NCI-H748 (cell line): ENCODE results near the gene AMDHD2.
"Not testable (repeated sequence)": the region's sequence is repeated elsewhere in the genome, so short reads cannot be mapped to it uniquely, and the experiment has no call there.

Experiments used
- DNase-seq: peaks from one replicate; lab custom pipeline; 2025; ENCODE audit not compliant: unreplicated experiment; lab: John Stamatoyannopoulos, UW

Gene AMDHD2, protein sequence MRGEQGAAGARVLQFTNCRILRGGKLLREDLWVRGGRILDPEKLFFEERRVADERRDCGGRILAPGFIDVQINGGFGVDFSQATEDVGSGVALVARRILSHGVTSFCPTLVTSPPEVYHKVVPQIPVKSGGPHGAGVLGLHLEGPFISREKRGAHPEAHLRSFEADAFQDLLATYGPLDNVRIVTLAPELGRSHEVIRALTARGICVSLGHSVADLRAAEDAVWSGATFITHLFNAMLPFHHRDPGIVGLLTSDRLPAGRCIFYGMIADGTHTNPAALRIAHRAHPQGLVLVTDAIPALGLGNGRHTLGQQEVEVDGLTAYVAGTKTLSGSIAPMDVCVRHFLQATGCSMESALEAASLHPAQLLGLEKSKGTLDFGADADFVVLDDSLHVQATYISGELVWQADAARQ

DNA sequence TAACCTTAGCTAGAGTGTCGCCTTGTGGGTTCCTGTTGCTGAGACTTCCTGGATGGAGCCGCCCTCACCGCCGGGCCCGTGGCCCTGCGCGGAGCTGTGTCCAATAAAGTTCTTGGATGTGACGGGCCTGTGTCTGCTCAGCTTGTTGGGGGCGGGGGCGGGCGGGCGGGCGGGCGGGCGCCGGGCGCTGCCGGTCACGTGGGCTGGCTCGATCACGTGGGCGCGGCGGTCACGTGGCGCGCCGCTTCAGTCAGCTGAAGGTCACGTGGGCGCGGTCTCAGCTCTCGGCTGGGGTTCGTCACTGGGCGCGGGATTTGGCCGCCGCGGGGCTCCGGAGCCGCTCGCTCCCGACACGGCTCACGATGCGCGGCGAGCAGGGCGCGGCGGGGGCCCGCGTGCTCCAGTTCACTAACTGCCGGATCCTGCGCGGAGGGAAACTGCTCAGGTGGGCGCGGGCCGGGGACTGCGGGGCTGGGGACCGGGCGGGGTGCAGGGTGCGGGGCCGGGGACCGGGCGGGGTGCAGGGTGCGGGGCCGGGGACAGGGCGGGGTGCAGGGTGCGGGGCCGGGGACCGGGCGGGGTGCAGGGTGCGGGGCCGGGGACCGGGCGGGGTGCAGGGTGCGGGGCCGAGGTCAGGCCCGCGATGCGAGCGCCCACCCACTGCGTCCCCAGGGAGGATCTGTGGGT lies at the start of gene AMDHD2:
AMDHD2 (plus strand) TSS at position 275 of the 687 bp plus-strand sequence; CDS start at position 363, 88 bp downstream.
- DNase-seq = peak; percentile 85

DNA sequence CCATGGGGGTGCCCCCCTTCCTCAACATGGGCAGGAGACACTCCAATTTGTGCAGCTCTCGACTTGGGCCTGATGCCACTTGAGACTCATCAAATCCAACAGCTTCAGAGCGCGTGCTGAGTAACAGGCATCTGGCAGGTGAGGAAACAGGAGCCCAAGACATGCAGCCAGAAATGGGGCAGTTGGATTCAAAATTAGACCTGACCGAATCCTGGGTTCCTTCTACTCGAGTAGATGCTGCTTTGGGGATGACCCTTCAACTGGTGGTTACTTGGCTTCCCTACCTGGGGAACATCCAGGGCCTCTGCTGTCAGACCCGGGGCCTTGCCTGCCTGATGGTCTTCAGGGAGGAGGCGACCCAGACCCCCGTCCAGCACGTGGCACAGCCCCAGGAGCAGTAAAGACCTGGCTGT lies 49.6 kb upstream of the AMDHD2 start:
- DNase-seq = peak; percentile 12

DNA sequence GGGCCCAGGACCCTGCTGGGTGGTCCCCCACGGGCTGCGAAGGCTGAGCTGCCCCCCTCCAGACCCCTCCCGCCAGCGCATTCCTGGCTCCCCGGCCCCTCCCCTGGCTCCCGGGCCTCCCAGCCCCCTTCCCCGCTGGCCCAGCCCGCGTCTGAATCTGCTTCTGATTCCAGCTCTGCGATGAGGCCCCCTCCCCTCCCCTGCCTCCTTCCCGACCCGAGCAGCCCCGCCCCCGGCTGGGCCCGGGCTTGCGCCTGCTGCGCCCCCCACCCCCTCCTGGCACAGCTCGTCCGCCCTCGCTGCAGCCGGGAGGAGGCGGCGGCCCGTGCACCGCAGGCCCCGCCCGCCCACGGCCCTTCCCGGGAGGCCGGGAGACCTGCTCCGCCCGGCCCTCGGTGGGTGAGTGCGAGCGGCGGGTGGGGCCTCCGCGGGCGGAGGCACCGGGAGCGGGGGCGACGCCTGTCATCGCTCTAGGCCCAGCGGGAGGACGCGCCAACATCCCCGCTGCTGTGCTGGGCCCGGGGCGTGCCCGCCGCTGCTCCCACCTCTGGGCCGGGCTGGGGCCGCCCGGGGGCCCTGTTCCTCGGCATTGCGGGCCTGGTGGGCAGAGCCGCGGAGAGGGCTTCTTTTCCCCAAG lies 49.0 kb upstream of the AMDHD2 start, which contains the start of gene NTN3:
NTN3 (plus strand) TSS at position 282 of the 637 bp plus-strand sequence. CDS start 405 bp downstream, outside the sequence.
- DNase-seq = peak; percentile 36

DNA sequence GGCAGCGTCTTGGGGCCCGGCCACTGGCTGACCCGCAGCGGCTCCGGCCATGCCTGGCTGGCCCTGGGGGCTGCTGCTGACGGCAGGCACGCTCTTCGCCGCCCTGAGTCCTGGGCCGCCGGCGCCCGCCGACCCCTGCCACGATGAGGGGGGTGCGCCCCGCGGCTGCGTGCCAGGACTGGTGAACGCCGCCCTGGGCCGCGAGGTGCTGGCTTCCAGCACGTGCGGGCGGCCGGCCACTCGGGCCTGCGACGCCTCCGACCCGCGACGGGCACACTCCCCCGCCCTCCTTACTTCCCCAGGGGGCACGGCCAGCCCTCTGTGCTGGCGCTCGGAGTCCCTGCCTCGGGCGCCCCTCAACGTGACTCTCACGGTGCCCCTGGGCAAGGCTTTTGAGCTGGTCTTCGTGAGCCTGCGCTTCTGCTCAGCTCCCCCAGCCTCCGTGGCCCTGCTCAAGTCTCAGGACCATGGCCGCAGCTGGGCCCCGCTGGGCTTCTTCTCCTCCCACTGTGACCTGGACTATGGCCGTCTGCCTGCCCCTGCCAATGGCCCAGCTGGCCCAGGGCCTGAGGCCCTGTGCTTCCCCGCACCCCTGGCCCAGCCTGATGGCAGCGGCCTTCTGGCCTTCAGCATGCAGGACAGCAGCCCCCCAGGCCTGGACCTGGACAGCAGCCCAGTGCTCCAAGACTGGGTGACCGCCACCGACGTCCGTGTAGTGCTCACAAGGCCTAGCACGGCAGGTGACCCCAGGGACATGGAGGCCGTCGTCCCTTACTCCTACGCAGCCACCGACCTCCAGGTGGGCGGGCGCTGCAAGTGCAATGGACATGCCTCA lies 48.3 kb upstream of the AMDHD2 start:
- peak; percentile 20 for DNase-seq

DNA sequence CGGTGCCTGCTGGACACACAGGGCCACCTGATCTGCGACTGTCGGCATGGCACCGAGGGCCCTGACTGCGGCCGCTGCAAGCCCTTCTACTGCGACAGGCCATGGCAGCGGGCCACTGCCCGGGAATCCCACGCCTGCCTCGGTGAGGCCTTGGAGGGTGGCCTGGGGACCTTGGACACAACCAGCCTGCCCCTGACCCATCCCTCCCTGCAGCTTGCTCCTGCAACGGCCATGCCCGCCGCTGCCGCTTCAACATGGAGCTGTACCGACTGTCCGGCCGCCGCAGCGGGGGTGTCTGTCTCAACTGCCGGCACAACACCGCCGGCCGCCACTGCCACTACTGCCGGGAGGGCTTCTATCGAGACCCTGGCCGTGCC lies 47.7 kb upstream of the AMDHD2 start:
- no peak for DNase-seq

DNA sequence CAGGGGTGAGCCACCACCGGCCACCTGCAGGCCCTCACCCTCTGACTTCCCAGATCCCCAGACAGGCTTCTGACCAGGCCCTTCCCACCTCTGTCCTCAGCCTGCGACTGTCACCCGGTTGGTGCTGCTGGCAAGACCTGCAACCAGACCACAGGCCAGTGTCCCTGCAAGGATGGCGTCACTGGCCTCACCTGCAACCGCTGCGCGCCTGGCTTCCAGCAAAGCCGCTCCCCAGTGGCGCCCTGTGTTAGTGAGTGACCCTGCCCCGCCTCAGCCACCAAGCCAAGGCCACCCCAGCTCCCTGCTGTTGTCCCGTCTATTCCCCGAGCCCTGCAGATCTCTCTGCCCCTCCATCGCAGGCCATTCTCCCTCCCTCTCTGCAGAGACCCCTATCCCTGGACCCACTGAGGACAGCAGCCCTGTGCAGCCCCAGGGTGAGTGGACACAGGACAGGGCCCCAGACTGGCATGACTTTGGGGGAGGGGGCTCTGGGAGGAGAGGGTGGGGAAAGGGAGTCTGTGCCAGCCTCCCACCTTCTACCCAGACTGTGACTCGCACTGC lies 47.2 kb upstream of the AMDHD2 start:
- DNase-seq = no peak

DNA sequence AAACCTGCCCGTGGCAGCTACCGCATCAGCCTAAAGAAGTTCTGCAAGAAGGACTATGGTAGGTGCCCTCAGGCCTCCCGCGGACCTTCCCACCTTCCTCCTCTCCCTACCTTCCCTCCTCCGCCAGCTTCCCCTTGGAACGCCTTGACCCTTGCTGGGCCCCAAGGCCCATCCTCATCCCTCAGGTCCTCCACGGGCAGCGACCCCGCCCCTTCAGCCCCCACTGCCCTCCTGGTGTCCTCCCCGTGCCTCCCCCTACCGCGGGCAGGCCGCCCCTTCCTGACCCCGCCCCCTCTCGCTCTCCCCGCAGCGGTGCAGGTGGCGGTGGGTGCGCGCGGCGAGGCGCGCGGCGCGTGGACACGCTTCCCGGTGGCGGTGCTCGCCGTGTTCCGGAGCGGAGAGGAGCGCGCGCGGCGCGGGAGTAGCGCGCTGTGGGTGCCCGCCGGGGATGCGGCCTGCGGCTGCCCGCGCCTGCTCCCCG lies 46.7 kb upstream of the AMDHD2 start:
- DNase-seq = peak; percentile 27

DNA sequence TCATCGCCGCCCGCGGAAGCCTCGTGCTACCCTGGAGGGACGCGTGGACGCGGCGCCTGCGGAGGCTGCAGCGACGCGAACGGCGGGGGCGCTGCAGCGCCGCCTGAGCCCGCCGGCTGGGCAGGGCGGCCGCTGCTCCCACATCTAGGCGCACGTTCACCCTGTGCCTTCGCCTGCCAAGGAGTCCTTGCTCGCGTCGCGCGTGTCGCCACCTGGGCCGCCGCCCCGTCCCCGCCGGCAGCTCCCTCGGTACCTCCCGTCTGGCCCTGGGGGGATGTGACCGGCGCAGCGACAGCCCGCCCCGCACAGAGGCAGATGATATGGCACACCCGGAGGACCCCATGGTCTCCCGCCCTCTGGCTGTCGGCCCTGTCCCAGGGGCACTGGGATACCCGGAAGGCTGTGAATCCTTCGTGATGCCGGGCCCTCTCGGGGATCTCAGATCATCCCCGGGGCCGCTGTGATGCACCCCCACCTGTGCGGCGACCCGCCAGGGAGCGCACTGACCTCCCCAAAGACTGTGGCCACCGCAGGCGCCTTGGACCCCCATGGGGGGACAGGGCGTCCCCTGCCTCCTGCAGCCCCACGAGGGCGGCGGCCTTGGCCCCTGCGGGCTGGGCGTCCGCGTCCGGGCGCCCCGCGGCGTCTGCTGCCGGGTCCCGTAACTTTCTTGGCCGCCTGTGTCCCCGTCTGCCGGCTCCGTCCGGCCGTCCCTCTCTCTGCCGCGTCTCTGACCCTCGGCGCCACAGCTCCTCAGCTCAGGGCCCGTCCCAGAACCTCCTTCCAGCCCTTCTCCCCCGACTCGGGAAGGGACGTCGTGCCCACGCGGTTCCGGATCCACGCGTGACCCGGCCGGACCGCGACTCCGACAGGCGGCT lies 45.9 kb upstream of the AMDHD2 start:
- peak; percentile 42 for DNase-seq

DNA sequence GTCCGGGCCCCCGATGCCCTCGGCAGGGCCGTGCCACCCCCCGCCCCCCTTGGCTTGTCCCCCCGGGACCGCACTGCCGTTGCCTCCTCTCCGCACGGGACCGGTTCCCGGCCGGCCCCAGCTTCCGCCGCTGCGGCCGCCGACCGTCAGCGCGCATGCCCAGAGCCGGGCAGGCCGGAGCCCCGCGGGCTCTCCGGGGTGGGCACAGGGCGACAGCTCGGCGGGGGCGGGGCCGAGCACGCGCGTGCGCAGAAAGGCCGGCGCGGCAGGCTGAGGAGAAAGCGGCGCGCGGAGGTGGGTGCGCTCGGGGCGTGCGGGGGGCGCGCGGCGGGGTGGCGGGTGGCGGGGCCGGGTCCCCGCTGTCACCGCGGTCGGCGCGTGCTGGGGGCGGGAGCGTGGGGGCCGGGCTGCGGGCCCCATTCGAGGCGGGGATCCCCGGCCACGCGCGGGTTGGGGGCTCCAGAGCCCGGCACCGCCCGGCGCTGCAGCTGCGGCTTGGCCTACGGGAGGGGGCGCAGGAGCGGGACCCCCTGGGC lies 45.2 kb upstream of the AMDHD2 start, which contains the start of gene TBC1D24:
TBC1D24 (plus strand) TSS at position 251 of the 536 bp plus-strand sequence. CDS start 21,022 bp downstream, outside the sequence.
- DNase-seq = peak; percentile 78

DNA sequence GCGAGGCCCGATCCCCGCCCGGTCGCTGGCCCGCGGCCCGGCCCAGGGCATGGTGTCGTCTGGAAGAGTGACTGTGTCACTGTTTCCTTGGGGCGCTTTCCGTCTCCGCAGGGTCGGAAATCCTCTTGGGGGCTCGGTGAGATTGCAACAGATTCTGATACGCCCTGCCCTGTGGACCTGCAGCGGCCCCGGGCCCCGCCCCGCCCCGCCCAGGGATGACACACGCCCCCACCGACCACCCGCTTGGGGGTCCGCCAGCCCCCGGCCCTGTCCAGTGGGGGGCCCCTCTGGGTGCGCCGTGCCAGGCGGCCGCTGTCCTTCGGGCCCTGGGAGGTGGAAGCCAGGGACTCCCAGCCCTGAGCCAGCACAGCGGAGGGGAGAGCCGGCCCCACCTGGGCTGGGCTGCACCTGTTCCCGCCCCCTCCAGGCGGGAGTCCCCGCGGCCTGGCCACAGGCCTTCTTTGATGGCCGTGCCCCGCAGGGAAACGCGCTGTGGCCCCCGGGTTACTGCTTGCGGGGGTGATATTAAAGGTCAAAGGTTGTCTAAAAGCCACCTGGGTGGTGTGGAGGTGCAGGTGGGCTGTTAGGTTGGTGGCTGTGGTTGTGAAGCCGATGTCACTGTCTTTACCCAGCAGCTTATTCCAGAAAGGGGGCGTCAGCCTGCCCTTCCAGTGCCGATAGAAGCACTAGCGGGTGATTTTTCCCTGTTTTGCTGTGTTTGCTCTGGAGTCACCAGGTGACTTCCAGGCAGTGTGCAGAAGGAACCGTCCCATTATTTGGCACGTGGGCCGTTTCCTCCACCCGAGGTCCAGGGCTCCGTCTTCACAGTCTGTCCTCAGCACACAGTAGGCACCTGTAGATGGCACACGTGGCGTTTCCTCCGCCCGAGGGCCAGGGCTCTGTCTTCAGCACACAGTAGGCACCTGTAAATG lies 44.5 kb upstream of the AMDHD2 start:
- DNase-seq = peak; percentile 38

DNA sequence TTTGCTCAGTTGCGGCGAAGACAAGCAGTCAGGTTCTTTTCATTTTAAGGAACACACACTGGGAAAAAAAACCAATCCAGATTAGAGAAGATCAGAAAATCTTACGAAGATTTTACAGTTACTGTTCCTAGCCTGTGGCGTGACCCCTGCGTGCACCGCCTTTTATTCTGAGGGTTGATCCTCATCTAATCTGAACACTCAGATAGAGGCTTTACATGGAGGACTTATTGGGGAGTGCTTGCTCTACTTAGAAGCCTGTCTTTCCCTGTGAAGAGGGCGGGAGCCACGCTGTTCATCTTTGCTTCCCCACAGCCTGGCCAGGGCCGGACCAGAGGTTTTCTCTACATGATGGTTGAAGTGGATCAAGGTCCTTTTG lies 43.8 kb upstream of the AMDHD2 start:
- DNase-seq = no peak

DNA sequence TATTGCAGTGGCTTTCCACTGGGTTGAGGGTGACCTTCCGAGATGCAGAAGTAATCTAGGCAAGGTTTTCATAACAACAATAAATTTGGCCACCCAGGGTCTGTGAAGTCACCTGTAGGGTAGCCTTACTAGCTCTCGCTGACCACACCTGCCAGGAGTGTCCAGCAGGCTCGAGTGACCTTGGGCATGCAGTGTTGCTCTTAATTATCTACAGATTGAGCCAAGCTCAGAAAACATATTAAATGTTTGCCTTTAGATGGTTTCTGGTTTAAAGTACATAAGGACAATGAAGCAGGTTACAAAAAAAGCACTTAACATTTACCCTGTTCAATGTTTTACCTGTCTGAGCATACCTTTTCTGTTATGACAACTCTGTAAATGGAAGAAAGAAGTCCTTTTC lies 43.4 kb upstream of the AMDHD2 start:
- no peak for DNase-seq

DNA sequence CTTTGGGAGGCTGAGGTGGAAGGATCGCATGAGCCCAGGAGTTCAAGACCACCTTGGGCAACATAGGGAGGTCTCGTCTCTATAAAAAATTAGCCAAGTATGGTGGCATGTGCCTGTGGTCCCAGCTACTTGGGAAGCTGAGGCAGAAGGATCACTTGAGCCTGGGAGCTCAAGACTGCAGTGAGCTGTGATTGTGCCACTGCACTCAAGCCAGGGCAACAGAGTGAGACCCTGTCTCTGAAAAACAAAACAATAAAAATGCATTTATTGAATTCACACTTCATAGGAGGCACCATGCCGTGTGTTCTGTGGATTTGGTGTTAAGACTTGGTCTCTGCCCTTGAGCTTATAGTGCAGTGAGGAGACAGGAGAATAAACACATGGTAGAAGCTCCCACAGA lies 42.8 kb upstream of the AMDHD2 start:
- no peak for DNase-seq

DNA sequence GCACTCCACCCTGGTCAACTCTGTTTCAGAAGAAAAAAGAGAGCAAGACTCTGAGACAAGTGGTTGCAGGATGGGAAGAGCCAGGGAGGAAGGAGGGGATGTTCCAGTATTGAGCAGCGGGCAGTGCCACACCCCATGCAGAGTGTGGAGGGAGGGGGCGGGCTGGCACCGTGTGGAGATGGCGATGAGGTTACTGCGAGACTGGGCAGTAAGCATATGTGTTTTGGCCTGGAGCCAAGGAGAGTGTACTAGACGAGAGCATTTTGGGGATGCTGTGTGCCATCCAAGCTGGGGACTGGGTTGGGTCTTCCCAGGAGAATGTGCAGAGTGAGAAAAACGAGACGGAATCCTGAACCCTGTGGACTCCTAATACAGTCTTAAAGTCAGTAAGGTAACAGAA lies 41.9 kb upstream of the AMDHD2 start:
- peak; percentile 24 for DNase-seq

DNA sequence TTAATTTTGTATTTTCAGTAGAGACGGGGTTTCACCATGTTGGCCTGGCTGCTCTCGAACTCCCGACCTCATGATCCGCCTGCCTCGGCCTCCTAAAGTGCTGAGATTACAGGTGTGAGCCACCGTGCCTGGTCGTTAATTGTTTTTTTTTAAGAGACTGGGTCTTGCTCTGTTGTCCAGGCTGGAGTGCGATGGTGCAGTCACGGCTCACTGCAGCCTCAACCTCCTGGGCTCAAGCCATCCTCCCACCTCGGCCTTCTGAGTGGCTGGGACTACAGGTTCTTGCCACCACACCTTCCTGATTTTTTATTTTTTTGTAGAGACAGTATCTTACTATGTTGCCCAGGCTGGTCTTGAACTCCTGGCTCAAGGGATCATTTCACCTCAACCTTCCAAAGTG lies 40.2 kb upstream of the AMDHD2 start:
- DNase-seq = not testable (repeated sequence)

DNA sequence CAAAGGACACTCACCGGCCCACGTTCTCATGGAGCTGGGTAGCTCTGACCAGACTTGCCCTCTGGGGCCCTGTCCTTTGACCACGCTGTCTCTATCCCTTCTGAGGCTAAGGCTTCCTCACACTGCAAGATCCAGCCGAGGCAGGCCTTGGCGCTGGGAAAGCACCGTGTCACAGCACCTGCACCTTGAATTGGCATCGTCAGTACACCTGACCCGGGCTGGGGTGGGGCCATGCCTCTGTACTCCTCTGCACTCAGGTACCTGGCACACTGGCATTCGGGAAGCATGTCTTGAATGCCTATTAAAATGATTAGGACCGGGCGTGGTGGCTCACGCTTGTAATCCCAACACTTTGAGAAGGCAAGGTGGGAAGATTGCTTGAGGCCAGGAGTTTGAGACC lies 39.2 kb upstream of the AMDHD2 start:
- no peak for DNase-seq

DNA sequence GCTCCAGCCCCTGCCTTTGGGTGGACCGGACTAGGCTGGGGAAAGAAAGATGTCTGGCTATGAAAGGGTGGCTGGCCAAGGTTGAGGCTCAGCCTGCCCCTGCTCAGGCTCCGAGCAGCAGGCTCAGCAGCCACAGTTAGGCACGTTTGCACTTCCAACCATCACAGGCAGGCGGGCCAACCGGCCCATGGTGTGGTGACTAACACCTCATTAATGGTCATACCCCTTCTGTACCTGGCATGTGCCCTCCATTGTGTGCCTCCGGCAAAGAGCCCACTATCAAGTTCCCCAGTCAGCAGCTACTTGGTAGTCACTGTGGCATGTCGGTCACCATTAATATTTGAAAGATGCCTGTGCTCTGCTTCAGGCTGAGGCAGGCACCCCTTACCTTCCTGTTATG lies 38.5 kb upstream of the AMDHD2 start:
- DNase-seq = no peak

DNA sequence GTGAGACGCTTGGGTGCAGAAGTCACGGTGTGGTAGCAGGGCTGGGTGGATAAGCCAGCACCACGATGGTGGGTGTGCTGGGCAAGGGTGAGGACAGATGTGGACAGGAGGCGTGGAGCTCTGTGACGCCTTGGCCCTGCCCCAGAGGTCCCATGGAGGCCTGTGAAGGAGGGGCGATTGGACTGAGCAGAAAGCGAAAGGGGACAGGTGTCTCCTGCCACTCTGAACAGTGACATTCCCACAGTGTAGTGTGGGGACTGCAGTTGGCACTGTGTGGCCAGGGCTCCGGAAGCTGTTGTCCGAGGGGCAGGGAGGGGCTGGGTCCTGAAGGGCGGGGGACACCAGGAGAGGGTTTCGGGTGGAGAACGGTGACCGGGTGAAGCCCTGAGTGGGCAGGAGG lies 37.9 kb upstream of the AMDHD2 start:
- no peak for DNase-seq
